ENCODE results near the gene PAPSS1. TPM values are rescaled to one million over a fixed set of nuclear protein-coding genes. Genes with fewer than 3 reads are reported as not detected.
"Not testable (repeated sequence)": the region's sequence is repeated elsewhere in the genome, so short reads cannot be mapped to it uniquely, and the experiment has no call there.

Gene PAPSS1
- total RNA-seq, 1 experiment from 2014 or later, result 59.0 TPM

DNA sequence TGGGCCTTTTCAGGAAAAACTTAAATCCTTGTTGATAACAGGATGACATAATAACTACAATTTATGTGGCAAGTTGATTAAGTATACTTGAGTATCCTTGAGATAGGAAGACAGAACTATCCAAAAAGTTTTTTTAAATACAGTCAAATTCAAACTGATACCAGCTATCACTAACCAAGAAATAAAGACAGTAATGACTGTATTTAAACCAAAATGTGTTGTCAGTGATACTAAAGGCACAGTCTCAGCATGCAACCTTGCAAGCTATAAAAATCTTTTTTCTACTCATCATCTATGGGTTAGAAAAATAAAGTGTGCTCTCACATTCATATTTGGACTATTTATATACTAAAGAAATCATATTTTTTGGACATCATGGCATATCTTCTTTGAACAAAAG lies 64.7 kb downstream of the PAPSS1 start:
- POLR2A ChIA-PET, result no interaction called here
- Histone ChIP-seq H3K79me2 (ENCODE audit: insufficient read depth, low read length) (no peaks in the 10 kb centered on the region), H3K36me3 (ENCODE audit: control insufficient read depth in 1 of 2, insufficient read depth in 2 of 2, low read length in 2 of 2) (0 out of 4 replicates have a peak, but pooled peaks cover 2 to 5% of the 10 kb centered on the region in 2 experiments), H3K27ac (ENCODE audit: low read depth, low read length) (no peak overlapping the region), H3K27me3 (ENCODE audit: insufficient read depth, low read length) (no peaks in the 10 kb centered on the region), H3K9ac (ENCODE audit: low read length) (no peak overlapping the region), H3K9me2 (ENCODE audit: insufficient read depth) (no peaks in the 10 kb centered on the region), H4K20me1 (ENCODE audit: insufficient read depth) (no peaks in the 10 kb centered on the region), H2AFZ (ENCODE audit: low read depth, low read length, poor library complexity, severe bottlenecking) (no peak overlapping the region), H3K4me1 (ENCODE audit: control insufficient read depth in 1 of 2, insufficient read depth in 2 of 2, low read length in 2 of 2) (no peaks in the 10 kb centered on the region), H3K4me2 (ENCODE audit: low read length) (no peak overlapping the region), H3K9me3 (ENCODE audit: control insufficient read depth in 1 of 2, insufficient read depth in 1 of 2, low read depth in 1 of 2, low read length in 2 of 2) (no peaks in the 10 kb centered on the region), H3K4me3 (replicated peaks in 1 of 2; ENCODE audit: low read depth in 1 of 2, low read length in 2 of 2) (no peak overlapping the region)
- intact Hi-C loops (cut with micrococcal nuclease), result no loop called here
- no peak for ATAC-seq
- RAD21 ChIA-PET (ENCODE audit: low non-redundant PET in 1 of 2, low total read pairs in 2 of 2, uncharacterized antibody in 2 of 2, unreplicated experiment in 2 of 2), result no interaction called here
- no TSS peak for BruUV-seq (replicated peaks)
- CTCF ChIA-PET, result interaction anchor here (1.3 kb wide), 1 partner anchor 15 kb away, joined by 3 read pairs; no protein-coding TSS in a partner anchor
- no peak for DNase-seq (ENCODE audit: low read depth, low spot score)
- no peak for TF ChIP-seq ELF1 (IDR thresholded peaks at IDR 0.05; ENCODE audit: borderline replicate concordance, low read depth)

DNA sequence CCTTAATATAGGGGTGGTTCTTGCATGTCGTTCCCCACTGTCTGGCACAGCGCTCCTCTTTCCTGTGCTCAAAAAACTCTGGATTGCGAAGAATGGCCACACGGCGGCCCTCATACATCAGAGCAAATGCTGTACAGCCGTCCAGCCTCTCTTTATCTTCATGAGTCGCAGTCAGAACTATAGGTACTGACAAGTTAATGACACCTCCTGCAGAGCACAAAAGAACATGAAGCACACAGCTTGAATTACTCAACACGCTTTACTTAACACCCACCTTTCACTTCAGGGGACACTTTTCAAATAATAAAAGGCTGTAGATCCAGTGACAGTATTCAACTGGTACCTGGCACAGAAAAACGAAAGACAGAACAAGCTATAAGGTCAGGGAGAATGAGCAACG lies 65.3 kb downstream of the PAPSS1 start:
- H3K9ac ChIP-seq (ENCODE audit: low read length), result no peak overlapping the region
- H3K36me3 ChIP-seq (ENCODE audit: control insufficient read depth in 1 of 2, insufficient read depth in 2 of 2, low read length in 2 of 2), result 0 out of 4 replicates have a peak, but pooled peaks cover 2 to 5% of the 10 kb centered on the region in 2 experiments
- no peak for TF ChIP-seq YY1 (IDR thresholded peaks at IDR 0.05; ENCODE audit: extremely low read depth, insufficient replicate concordance, low read depth, low read length)
- TF ChIP-seq, protein P1, sequence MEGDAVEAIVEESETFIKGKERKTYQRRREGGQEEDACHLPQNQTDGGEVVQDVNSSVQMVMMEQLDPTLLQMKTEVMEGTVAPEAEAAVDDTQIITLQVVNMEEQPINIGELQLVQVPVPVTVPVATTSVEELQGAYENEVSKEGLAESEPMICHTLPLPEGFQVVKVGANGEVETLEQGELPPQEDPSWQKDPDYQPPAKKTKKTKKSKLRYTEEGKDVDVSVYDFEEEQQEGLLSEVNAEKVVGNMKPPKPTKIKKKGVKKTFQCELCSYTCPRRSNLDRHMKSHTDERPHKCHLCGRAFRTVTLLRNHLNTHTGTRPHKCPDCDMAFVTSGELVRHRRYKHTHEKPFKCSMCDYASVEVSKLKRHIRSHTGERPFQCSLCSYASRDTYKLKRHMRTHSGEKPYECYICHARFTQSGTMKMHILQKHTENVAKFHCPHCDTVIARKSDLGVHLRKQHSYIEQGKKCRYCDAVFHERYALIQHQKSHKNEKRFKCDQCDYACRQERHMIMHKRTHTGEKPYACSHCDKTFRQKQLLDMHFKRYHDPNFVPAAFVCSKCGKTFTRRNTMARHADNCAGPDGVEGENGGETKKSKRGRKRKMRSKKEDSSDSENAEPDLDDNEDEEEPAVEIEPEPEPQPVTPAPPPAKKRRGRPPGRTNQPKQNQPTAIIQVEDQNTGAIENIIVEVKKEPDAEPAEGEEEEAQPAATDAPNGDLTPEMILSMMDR (IDR thresholded peaks at IDR 0.05 in 2 of 3, conservative IDR thresholded peaks at IDR 0.05 in 1 of 3; ENCODE audit: borderline replicate concordance in 1 of 3, insufficient read depth in 1 of 3, low read depth in 2 of 3, low read length in 2 of 3), result peak in 2 of 3 experiments; percentile 6 to 24; a peak in 1 of 6 replicates
- POLR2A ChIA-PET, result no interaction called here
- H3K4me2 ChIP-seq (ENCODE audit: low read length), result no peak overlapping the region
- H3K27ac ChIP-seq (ENCODE audit: low read depth, low read length), result no peak overlapping the region
- CTCF ChIA-PET, result interaction anchor here (1.3 kb wide), 1 partner anchor 15 kb away, joined by 3 read pairs; no protein-coding TSS in a partner anchor
- intact Hi-C loops (cut with micrococcal nuclease), result no loop called here
- H4K20me1 ChIP-seq (ENCODE audit: insufficient read depth), result no peaks in the 10 kb centered on the region
- H2AFZ ChIP-seq (ENCODE audit: low read depth, low read length, poor library complexity, severe bottlenecking), result no peak overlapping the region
- ATAC-seq (peak; percentile 55; the same call in 1 of the 2 replicates), DNase-seq (ENCODE audit: low read depth, low spot score) (no peak)
- H3K79me2 ChIP-seq (ENCODE audit: insufficient read depth, low read length), result no peaks in the 10 kb centered on the region
- H3K4me1 ChIP-seq (ENCODE audit: control insufficient read depth in 1 of 2, insufficient read depth in 2 of 2, low read length in 2 of 2), result no peaks in the 10 kb centered on the region
- no TSS peak for BruUV-seq (replicated peaks)
- H3K9me2 ChIP-seq (ENCODE audit: insufficient read depth), result no peaks in the 10 kb centered on the region
- no peaks in the 10 kb centered on the region for H3K27me3 ChIP-seq (ENCODE audit: insufficient read depth, low read length)
- H3K9me3 ChIP-seq (ENCODE audit: control insufficient read depth in 1 of 2, insufficient read depth in 1 of 2, low read depth in 1 of 2, low read length in 2 of 2), result no peaks in the 10 kb centered on the region
- RAD21 ChIA-PET (ENCODE audit: low non-redundant PET in 1 of 2, low total read pairs in 2 of 2, uncharacterized antibody in 2 of 2, unreplicated experiment in 2 of 2), result no interaction called here
- no peak overlapping the region for H3K4me3 ChIP-seq (replicated peaks in 1 of 2; ENCODE audit: low read depth in 1 of 2, low read length in 2 of 2)

DNA sequence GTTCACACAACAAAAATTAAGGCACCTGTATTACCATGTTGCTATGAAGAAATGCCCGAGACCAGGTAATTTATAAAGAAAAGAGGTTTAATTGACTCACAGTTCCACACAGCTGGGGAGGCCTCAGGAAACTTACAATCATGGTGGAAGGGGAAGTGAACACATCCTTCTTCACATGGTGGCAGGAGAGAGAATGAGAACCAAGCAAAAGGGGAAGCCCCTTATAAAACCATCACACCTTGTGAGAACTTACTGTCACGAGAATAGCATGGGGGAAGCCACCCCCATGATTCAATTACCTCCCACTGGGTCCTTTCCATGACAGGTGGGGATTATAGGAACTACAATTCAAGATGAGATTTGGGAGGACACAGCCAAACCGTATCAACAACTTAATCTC lies 68.6 kb downstream of the PAPSS1 start:
- BruUV-seq (replicated peaks); H3K4me1 ChIP-seq (ENCODE audit: control insufficient read depth in 1 of 2, insufficient read depth in 2 of 2, low read length in 2 of 2); H3K27ac ChIP-seq (ENCODE audit: low read depth, low read length); RAD21 ChIA-PET (ENCODE audit: low non-redundant PET in 1 of 2, low total read pairs in 2 of 2, uncharacterized antibody in 2 of 2, unreplicated experiment in 2 of 2); intact Hi-C loops (cut with micrococcal nuclease); H3K9me3 ChIP-seq (ENCODE audit: control insufficient read depth in 1 of 2, insufficient read depth in 1 of 2, low read depth in 1 of 2, low read length in 2 of 2); H4K20me1 ChIP-seq (ENCODE audit: insufficient read depth); H3K27me3 ChIP-seq (ENCODE audit: insufficient read depth, low read length); H3K9me2 ChIP-seq (ENCODE audit: insufficient read depth); DNase-seq (ENCODE audit: low read depth, low spot score); H3K4me3 ChIP-seq (replicated peaks in 1 of 2; ENCODE audit: low read depth in 1 of 2, low read length in 2 of 2); POLR2A ChIA-PET; H3K79me2 ChIP-seq (ENCODE audit: insufficient read depth, low read length); ATAC-seq; CTCF ChIA-PET; H3K36me3 ChIP-seq (ENCODE audit: control insufficient read depth in 1 of 2, insufficient read depth in 2 of 2, low read length in 2 of 2); H2AFZ ChIP-seq (ENCODE audit: low read depth, low read length, poor library complexity, severe bottlenecking); H3K4me2 ChIP-seq (ENCODE audit: low read length); H3K9ac ChIP-seq (ENCODE audit: low read length): not testable (repeated sequence)

Measured in HCT116 (cell line).